ENCODE results near the gene ARHGEF7. TPM values are rescaled to one million over a fixed set of nuclear protein-coding genes. Genes with fewer than 3 reads are reported as not detected.

The ARHGEF7 gene
- total RNA-seq, 2 donors from 2014 or later = 117 to 152 TPM

- no peak overlapping the region for H3K27ac ChIP-seq
- no peak overlapping the region for H3K4me3 ChIP-seq
- ATAC-seq (ENCODE audit: insufficient number of reproducible peaks, low FRiP score, low read depth) (no peak), DNase-seq (ENCODE audit: low spot score) (no peak)
- peaks cover 0 to 8% of the 10 kb centered on the region in 2 donors for H3K4me1 ChIP-seq (ENCODE audit: control insufficient read depth in 1 of 2, low read depth in 2 of 2)
- no peak for TF ChIP-seq CTCF (IDR thresholded peaks at IDR 0.05)
- no peaks in the 10 kb centered on the region for H3K36me3 ChIP-seq
- H3K27me3 ChIP-seq (replicated peaks; ENCODE audit: insufficient read depth) = no peaks in the 10 kb centered on the region
- H3K9me3 ChIP-seq = no peaks in the 10 kb centered on the region
Observed at GRCh38 chr13:111129465-111130115, 14.5 kb downstream of the ARHGEF7 start.

- H3K9me3 ChIP-seq = no peaks in the 10 kb centered on the region
- no peak for ATAC-seq (ENCODE audit: insufficient number of reproducible peaks, low FRiP score, low read depth)
- H3K36me3 ChIP-seq = no peaks in the 10 kb centered on the region
- DNase-seq (ENCODE audit: low spot score) = no peak
- H3K4me1 ChIP-seq (ENCODE audit: control insufficient read depth in 1 of 2, low read depth in 2 of 2) = peaks cover 0 to 8% of the 10 kb centered on the region in 2 donors
- no peak overlapping the region for H3K4me3 ChIP-seq
- TF ChIP-seq CTCF (IDR thresholded peaks at IDR 0.05) = no peak
- no peak overlapping the region for H3K27ac ChIP-seq
- H3K27me3 ChIP-seq (replicated peaks; ENCODE audit: insufficient read depth) = no peaks in the 10 kb centered on the region
Observed at GRCh38 chr13:111130116-111130508, 15.0 kb downstream of the ARHGEF7 start.

GRCh38 chr13:111131048-111131447 is 15.9 kb downstream of the ARHGEF7 start:
- no peak overlapping the region for H3K4me3 ChIP-seq
- H3K36me3 ChIP-seq = no peaks in the 10 kb centered on the region
- no peaks in the 10 kb centered on the region for H3K27me3 ChIP-seq (replicated peaks; ENCODE audit: insufficient read depth)
- DNase-seq (ENCODE audit: low spot score) (no peak), ATAC-seq (ENCODE audit: insufficient number of reproducible peaks, low FRiP score, low read depth) (no peak)
- no peak for TF ChIP-seq CTCF (IDR thresholded peaks at IDR 0.05)
- no peaks in the 10 kb centered on the region for H3K9me3 ChIP-seq
- H3K27ac ChIP-seq = no peak overlapping the region
- H3K4me1 ChIP-seq (ENCODE audit: control insufficient read depth in 1 of 2, low read depth in 2 of 2) = peaks cover 0 to 8% of the 10 kb centered on the region in 2 donors

GRCh38 chr13:111131611-111132010 is 16.5 kb downstream of the ARHGEF7 start:
- DNase-seq (ENCODE audit: low spot score) = no peak
- H3K9me3 ChIP-seq = no peaks in the 10 kb centered on the region
- no peaks in the 10 kb centered on the region for H3K27me3 ChIP-seq (replicated peaks; ENCODE audit: insufficient read depth)
- no peaks in the 10 kb centered on the region for H3K36me3 ChIP-seq
- H3K4me1 ChIP-seq (ENCODE audit: control insufficient read depth in 1 of 2, low read depth in 2 of 2) = peaks cover 0 to 8% of the 10 kb centered on the region in 2 donors
- no peak for ATAC-seq (ENCODE audit: insufficient number of reproducible peaks, low FRiP score, low read depth)
- H3K4me3 ChIP-seq = no peak overlapping the region
- H3K27ac ChIP-seq = no peak overlapping the region
- TF ChIP-seq CTCF (IDR thresholded peaks at IDR 0.05) = no peak

GRCh38 chr13:111132948-111133347 is 17.8 kb downstream of the ARHGEF7 start:
- Histone ChIP-seq H3K27ac (no peak overlapping the region), H3K9me3 (no peaks in the 10 kb centered on the region), H3K36me3 (no peaks in the 10 kb centered on the region), H3K4me3 (no peak overlapping the region), H3K27me3 (replicated peaks; ENCODE audit: insufficient read depth) (no peaks in the 10 kb centered on the region), H3K4me1 (ENCODE audit: control insufficient read depth in 1 of 2, low read depth in 2 of 2) (peaks cover 0 to 8% of the 10 kb centered on the region in 2 donors)
- DNase-seq (ENCODE audit: low spot score) (no peak), ATAC-seq (ENCODE audit: insufficient number of reproducible peaks, low FRiP score, low read depth) (no peak)
- TF ChIP-seq CTCF (IDR thresholded peaks at IDR 0.05) = no peak

Measured in thoracic aorta (tissue), 2 donors.